ENCODE results near the gene WDR41. TPM values are rescaled to one million over a fixed set of nuclear protein-coding genes. Genes with fewer than 3 reads are reported as not detected.
A peak's percentile ranks its signal among the peaks of the same experiment; 100 is the strongest.

WDR41 gene
- total RNA-seq, 4 donors from 2014 or later = 63.9 to 93.9 (median 85.0) TPM

DNA sequence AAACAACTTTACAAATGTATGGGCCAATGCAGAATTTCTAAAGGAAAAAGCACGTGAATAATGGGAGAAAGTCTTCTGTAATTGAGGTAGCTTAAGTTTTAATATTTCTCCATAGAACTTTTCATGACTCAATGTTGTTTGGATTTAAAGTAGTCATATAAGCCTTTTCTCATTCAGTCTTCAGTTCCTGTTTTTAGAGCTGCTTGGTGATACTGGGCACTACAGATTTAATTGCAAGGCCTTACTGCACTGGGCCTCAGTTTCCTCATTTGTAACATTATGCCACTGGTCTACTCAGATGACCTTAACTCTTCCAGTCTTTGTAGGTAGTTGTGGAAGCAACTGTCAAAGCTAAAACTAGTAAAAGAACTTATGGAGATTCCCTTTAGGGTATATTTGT lies 60.4 kb downstream of the WDR41 start:
- H3K4me3 ChIP-seq (replicated peaks in 1 of 3) = no peak overlapping the region
- no peaks in the 10 kb centered on the region for H3K9me3 ChIP-seq
- H3K27ac ChIP-seq = no peak overlapping the region
- TF ChIP-seq CTCF (IDR thresholded peaks at IDR 0.05) = no peak
- no peak for TF ChIP-seq POLR2A (IDR thresholded peaks at IDR 0.05)
- peaks cover 4 to 5% of the 10 kb centered on the region in 2 donors for H3K4me1 ChIP-seq
- WGBS, 2 donors = 96 to 98% methylated on average over 1 of the region's 1 CpG
- no peaks in the 10 kb centered on the region for H3K27me3 ChIP-seq
- DNase-seq = no peak
- peaks cover 37 to 38% of the 10 kb centered on the region in 2 donors for H3K36me3 ChIP-seq
- intact Hi-C loops (cut with DNase I) = no loop called here

DNA sequence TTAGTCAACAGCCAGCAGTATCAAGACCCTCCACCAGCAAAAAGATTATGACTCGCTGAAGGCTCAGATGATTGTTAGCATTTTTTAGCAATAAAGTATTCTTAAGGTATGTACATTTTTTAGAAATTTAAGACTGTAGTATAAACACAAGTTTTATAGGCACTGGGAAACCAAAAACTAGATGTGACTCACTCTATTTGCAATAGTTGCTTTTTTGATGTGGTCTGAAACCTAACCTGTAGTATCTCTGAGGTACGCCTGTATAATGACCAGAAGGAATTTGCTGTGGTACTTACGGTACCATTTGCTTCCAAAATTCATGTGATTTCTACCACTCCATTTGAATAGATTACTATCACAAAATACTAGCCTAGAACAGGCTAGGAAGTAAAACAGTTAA lies 60.8 kb downstream of the WDR41 start:
- peaks cover 6 to 9% of the 10 kb centered on the region in 2 donors for H3K4me1 ChIP-seq
- no peak for DNase-seq
- no peak overlapping the region for H3K4me3 ChIP-seq (replicated peaks in 1 of 3)
- no peaks in the 10 kb centered on the region for H3K27me3 ChIP-seq
- H3K9me3 ChIP-seq = no peaks in the 10 kb centered on the region
- TF ChIP-seq CTCF (IDR thresholded peaks at IDR 0.05) (no peak), POLR2A (IDR thresholded peaks at IDR 0.05) (no peak)
- H3K27ac ChIP-seq = no peak overlapping the region
- intact Hi-C loops (cut with DNase I) = no loop called here
- H3K36me3 ChIP-seq = peaks cover 37 to 39% of the 10 kb centered on the region in 2 donors
- WGBS, 2 donors = 96 to 98% methylated on average over 3 of the region's 3 CpGs

DNA sequence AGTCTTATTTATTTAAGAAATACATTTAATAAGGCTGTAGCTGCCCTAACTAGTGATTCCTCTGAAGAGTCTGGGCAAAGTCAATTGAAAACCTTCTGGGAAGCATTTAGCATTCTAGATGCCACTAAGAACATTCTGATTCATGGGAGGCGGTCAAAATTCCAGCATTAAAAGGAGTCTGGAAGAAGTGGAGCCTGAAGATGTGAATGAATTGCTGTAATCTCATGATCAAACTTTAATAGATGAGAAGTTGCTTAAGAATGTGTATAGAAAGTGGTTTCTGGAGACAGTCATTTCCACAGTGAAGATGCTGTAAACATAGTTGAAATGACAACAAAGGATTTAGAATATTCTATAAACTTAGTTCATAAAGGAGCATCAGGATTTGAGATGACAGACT lies 61.4 kb downstream of the WDR41 start:
- H3K27ac ChIP-seq = no peak overlapping the region
- H3K27me3 ChIP-seq = no peaks in the 10 kb centered on the region
- H3K4me3 ChIP-seq (replicated peaks in 1 of 3) = no peak overlapping the region
- TF ChIP-seq CTCF (IDR thresholded peaks at IDR 0.05) (no peak), POLR2A (IDR thresholded peaks at IDR 0.05) (no peak)
- H3K36me3 ChIP-seq = peaks cover 37 to 42% of the 10 kb centered on the region in 2 donors
- WGBS, 2 donors = 98 to 100% methylated on average over 1 of the region's 1 CpG
- H3K4me1 ChIP-seq = peaks cover 8 to 12% of the 10 kb centered on the region in 2 donors
- no peaks in the 10 kb centered on the region for H3K9me3 ChIP-seq
- no peak for DNase-seq
- intact Hi-C loops (cut with DNase I) = no loop called here

DNA sequence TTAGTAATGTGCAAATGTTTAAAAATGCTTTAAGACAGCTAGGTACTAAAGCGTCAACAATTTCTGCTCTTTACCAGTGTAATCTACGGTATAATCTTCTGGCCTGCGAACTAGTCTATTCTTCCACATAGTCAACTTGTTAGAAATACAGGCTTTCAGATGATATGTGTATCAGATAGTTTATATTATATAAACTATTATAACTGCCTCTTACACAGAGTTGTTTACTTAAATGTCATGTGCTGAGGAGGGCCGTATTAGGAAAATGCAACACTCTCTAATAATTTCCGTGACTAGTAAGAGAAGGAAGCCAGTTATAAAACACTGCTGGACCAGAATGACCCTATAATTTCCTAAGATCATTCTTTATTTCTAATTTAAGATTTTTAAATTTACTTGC lies 63.6 kb downstream of the WDR41 start:
- TF ChIP-seq CTCF (IDR thresholded peaks at IDR 0.05) (no peak), POLR2A (IDR thresholded peaks at IDR 0.05) (no peak)
- Histone ChIP-seq H3K36me3 (peaks cover 25 to 43% of the 10 kb centered on the region in 2 donors), H3K27ac (peak overlapping the region in 1 of 3 donors; percentile 59), H3K9me3 (no peaks in the 10 kb centered on the region), H3K27me3 (no peaks in the 10 kb centered on the region), H3K4me3 (replicated peaks in 1 of 3) (no peak overlapping the region), H3K4me1 (peaks cover 13 to 14% of the 10 kb centered on the region in 2 donors)
- intact Hi-C loops (cut with DNase I) = no loop called here
- no peak for DNase-seq
- whole genome bisulfite sequencing, 2 donors = 88 to 90% methylated on average over 5 of the region's 5 CpGs

DNA sequence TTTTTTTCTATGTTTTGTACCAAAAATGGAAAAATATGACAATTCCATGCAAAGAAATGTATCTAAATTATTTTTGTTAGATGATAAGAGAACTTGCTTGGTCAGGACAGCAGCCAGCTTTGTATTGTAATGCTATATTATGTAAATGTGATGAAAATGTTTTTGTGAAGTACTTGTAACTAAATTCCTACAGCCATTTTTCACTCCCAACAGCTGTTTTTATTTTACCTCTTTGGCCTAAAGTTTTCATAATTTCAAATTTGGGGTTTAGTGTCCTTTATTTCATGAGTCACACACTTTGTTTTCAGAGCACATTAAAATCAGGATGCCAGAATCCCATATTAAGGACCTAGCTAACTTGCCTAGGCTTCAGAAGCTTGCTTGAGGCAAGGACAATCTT lies 64.1 kb downstream of the WDR41 start:
- Histone ChIP-seq H3K4me3 (replicated peaks in 1 of 3) (no peak overlapping the region), H3K36me3 (peaks cover 25 to 39% of the 10 kb centered on the region in 2 donors), H3K4me1 (peaks cover 13 to 14% of the 10 kb centered on the region in 2 donors), H3K27ac (peak overlapping the region in 1 of 3 donors; percentile 59), H3K9me3 (no peaks in the 10 kb centered on the region), H3K27me3 (no peaks in the 10 kb centered on the region)
- TF ChIP-seq CTCF (IDR thresholded peaks at IDR 0.05) (no peak), POLR2A (IDR thresholded peaks at IDR 0.05) (no peak)
- no peak for DNase-seq
- intact Hi-C loops (cut with DNase I) = no loop called here
